Measurements from ENCODE around the gene LZTR1.

DNA sequence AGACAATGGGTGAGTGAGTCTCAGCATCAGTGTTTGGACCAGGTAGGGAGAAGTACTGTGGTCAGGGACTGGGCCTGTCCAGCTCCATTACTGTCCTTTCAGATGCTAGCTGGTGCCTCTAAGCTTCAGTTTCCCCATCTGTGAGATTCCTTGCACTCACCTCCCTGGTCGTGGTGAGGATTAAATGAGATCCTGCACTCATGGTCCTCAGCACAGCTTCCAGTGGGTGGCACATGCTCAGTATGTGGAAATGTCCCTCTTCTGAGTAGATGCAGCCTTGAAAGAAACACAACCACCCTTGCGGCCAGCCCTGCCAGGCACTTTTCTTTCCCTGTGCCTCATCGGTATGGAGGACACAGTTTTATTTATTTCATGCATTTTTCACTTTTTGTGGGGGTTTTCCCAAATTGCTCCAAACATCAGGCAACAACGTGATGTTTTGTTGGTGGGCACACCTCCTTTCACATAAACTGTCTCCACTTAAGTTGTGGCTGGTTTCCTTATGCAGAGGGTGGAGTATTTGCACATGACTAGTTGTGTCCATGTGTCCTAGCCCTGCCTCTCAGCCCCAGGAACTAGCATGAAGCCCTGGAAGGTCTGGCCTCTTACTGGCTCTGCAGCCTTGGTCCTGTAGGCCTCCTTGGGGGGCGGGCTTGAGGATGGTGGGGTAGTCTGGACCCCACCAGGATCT, 1.1 kb downstream of the LZTR1 start:
- no peak for TF ChIP-seq CTCF (IDR thresholded peaks at IDR 0.05; ENCODE audit: low read depth, low read length)
- no peak for TF ChIP-seq MAX (IDR thresholded peaks at IDR 0.05; ENCODE audit: low read depth, low read length)
- TF ChIP-seq MYC (IDR thresholded peaks at IDR 0.05; ENCODE audit: low read depth, low read length) = no peak

Data from NB4 (cell line).